CD4-positive, alpha-beta T cell treated with Interleukin-15 for 1 hour (primary cell): ENCODE measurements around the gene RAMAC.
"Not testable (repeated sequence)": the region's sequence is repeated elsewhere in the genome, so short reads cannot be mapped to it uniquely, and the experiment has no call there.

Source experiments
- DNase-seq: peaks from one replicate; pipeline ENCODE4 v3.0.0-alpha.2; 2020

Gene RAMAC

GRCh38 chr15:82985688-82986441, at the start of gene RAMAC:
Gene RAMAC (plus strand): TSS chr15:82986210. CDS start chr15:82989019, 2,809 bp downstream.
- DNase-seq: peak; percentile 95

DNA sequence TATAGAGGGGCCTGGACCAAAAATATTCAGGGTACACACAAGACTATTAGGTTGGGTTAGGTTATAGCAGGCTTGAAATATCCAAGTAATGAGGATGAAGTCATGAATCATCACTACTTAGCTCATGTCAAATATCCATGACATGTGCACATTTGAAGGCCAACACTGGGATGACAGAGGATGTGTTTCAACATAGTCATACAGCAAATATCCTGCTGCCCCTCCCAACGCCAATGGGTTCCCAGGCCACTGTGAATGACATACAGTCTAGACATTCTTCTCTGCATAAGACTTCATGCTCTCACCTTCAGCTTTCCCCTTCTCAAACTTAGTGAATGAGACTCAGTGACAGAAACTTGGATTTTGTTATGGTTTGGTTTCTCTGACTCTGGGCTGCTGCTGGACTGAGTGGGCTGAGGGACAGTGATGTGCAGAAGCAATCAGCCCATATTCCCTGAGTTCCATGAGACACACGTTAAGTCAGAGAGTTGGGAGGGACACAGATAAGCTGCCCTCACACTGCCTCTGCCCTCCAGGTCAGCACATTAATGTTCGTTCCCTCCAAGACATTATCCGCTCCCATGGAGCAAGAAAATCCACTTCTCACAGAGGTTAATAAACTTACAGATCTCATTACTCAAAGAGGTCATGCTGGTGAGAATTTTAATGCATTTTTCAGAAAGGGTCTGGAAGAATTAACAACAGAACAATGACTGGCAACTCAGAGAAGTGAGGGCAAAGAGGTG, 48.9 kb upstream of the RAMAC start:
- DNase-seq: no peak

GRCh38 chr15:82937712-82938058, 48.3 kb upstream of the RAMAC start:
- DNase-seq: no peak

DNA sequence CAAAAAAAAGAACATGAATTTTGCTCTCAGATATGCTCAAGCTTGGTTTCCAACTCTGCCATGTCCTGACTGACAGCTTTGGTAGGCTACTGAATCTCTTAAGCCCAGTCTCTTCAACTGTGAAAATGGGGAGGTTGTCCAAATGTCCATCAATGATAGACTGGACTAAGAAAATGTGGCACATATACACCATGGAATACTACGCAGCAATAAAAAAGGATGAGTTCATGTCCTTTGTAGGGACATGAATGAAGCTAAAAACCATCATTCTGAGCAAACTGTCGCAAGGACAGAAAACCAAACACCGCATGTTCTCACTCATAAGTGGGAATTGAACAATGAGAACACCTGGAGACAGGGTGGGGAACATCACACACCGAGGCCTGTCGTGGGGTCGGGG, 46.3 kb upstream of the RAMAC start:
- DNase-seq: not testable (repeated sequence)

DNA sequence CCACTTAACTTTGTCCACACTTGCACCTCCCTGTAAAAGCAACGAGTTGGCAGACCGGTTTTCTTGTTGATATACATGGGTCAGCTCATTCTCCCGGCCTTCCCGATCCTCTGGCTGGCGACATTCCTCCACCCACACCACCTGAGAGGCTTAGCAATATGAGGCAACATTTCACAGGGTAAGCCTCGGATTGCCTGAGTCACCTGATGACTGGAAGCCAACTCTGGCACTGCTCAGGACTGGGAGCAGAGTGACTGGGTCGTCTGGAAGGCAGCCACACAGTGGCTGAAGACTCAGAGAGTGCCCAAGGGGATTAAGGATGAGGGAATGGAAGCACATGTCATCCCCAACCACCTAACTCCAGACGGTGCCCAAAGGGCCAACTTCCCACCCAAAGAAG, 43.3 kb upstream of the RAMAC start:
- DNase-seq: no peak

GRCh38 chr15:82943176-82943575, 42.8 kb upstream of the RAMAC start:
- DNase-seq: no peak

DNA sequence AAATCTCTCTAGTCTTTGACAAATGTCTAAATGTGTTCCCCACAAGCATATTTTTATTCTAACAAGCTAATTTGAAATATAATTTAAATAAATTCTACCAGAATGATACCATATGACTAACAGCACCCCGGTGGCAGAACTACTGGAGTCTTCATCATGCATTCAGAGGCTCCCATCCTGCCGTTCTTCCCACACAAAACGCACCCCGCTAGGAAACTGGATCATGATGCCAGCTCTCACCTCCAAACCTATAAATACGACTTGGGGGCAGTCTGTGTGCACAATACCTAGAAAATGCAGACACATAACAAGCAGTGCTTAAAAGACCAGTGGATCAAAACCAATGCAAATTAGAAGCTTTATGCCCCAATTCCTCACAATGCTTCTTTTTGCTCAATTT, 42.0 kb upstream of the RAMAC start:
- DNase-seq: no peak

DNA sequence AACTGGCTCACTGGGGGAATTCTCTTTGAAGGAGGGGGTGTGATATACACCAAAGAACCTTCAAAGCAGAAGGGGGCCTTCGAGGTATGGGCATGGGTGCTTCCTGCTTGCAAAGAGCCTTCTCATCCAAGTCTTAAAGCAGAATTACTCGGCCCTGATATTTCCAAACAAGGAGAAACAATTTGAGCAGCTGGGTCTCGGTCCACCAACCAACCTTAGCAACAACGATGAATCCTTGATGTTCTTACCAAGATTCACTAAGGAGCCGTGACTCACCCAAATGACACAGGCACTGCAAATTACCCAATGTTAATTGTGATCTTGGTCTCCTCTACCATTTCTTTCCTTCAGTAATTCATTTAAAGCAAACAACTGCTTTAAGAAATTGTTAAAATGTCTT, 41.2 kb upstream of the RAMAC start:
- no peak for DNase-seq

GRCh38 chr15:82945326-82945725, 40.7 kb upstream of the RAMAC start:
- DNase-seq: no peak

DNA sequence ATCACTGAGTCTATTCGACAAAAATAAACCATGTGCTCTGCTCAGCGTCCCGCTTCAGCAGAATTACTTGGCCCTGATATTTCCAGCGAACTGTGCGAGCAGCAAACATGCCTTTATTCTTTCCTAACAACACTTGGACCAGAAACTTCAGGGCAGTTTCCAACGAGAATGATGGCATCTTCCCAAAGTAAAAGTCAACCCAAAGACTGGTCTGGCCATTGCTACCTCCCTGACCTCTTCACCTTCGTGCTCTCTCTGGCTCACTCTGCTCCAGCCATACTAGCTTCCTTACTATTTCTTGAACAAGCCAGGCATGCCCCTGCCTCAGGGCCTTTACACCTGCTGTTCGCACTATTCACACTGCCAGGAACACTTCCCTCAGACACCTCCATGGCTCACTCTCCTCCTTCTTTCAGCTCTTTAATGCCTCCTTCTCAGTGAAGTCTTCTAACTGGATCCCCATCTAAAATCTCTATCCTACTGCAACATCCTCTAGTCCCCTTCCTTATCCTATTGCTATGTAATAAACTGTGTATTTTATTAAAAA, 39.8 kb upstream of the RAMAC start:
- no peak for DNase-seq

GRCh38 chr15:82950295-82950694, 35.7 kb upstream of the RAMAC start:
- DNase-seq: no peak

GRCh38 chr15:82950746-82951370, 35.2 kb upstream of the RAMAC start:
- no peak for DNase-seq

DNA sequence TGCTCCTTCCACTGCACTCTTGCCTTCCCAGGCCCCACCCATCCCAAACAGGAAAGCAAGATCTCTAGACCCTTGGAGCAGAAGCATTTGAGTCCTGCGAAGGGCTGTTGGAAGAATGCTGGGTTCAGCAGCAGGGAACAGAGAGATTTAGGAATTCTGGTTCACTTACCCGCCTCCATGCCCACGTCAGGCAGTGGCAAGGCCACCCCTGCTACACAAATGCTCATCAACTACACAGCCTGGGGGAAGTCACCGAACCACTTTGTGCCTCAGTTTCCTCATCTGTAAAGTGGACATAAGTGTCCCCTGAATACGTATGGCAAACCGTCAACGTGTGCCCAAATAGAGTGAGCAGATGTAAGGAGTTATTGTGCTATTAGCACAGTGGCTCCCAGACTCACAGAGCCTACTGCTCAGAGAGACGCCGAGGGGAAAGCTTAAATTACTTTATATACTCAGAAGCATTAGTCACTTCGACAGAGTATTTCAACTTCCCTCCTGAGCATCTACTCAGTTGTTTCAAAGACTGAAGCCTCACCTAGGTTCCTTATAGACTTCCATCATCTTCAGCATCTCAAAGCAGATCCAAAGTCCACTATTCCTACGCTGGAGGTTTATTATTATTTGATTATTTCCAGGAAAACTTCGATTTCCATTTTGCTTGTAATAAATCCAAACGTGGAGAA, 34.4 kb upstream of the RAMAC start:
- DNase-seq: no peak

- DNase-seq: no peak
Observed at GRCh38 chr15:82952158-82953081, 33.6 kb upstream of the RAMAC start, which contains the start of gene HOMER2. Gene HOMER2 (minus strand): TSS chr15:82952720. CDS start chr15:82952535, 185 bp downstream.

DNA sequence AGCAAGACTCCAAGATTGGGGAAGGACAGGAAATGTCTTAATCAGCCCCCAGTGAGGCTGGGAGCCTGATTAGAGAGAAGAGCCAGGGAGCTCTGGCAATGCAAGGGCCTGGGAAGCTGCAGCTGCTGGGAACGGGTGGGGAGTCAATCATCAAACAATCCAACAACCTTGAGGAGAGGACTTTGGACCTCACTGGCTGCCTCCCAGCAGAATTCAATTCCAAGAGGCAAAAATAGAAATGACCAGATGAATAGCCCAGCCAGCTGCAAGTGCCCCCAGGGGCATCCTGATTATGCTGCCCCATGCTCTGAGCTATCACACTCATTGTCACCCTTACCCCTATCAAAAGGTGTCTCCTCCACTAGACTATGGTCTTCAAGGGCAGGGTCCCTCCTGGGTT, 27.4 kb upstream of the RAMAC start:
- DNase-seq: no peak

- DNase-seq: no peak
Observed at GRCh38 chr15:82959423-82959822, 26.6 kb upstream of the RAMAC start.

DNA sequence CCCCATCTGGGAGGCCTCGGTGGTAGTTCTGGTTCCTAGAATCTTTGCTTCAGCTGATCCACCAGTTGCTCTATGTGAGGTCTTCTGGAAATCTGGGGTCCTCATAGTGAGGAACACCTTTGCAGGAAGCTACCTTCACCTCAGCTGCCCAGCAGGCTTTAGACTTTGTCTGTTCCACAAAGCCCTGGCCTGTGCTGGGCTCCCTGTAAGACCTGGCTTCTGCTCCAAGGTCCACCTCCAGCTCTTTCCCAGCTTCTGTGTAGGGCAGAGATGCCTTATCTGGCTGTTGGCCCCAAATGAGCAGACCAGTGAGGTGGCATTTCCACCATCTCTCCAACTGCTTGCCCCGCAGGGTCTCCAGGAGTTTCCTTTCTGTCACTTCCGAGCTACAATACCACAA, 25.2 kb upstream of the RAMAC start:
- no peak for DNase-seq

- DNase-seq: no peak
Observed at GRCh38 chr15:82963471-82964341, 22.3 kb upstream of the RAMAC start.

DNA sequence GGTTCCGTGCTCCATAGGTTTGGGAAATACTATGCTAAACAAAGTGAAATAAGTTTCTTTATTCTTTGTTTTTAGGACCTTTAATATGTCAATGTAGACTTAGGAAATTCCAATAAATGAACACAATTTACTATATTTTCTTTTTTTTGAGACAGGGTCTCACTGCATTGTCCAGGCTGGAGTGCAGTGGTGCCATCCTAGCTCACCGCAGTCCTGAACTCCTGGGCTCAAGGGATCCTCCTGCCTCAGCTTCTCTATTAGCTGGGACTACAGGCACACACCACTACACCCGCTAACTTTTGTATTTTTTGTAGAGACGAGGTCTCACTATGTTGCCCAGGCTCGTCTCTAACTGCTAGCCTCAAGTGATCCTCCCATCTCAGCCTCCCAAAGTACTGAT, 21.1 kb upstream of the RAMAC start:
- DNase-seq: no peak

- DNase-seq: no peak
Observed at GRCh38 chr15:82966671-82967071, 19.3 kb upstream of the RAMAC start.

GRCh38 chr15:82968066-82968465, 17.9 kb upstream of the RAMAC start:
- DNase-seq: no peak
